PC-9 (cell line): Measurements from ENCODE around the gene ITFG1. TPM values are rescaled to one million over a fixed set of nuclear protein-coding genes. Genes with fewer than 3 reads are reported as not detected.

ENCODE experiments used
- BruUV-seq: library from RNA; stranded (reverse); fragments of 400-500 nt; replicated peaks from 2 replicates; lab custom pipeline; 2021; lab: Mats Ljungman, UMichigan
- CTCF ChIA-PET: fragments of 300-600 bp; sonication (Branson Sonifier 250); formaldehyde crosslinking; loops from one replicate; lab custom pipeline; 2022; ENCODE audit warnings: antibody characterized with exemption; lab: Charles Lee
- POLR2A ChIA-PET: fragments of 300-600 bp; sonication (Branson Sonifier 250); formaldehyde crosslinking; loops from one replicate; lab custom pipeline; 2022; ENCODE audit warnings: antibody characterized with exemption; ENCODE audit not compliant: unreplicated experiment; lab: Charles Lee
- DNase-seq, 2 experiments: peaks; one replicate each; pipeline versions ENCODE4 v3.0.0 to v3.0.0-alpha.2; 2015 to 2022; ENCODE audit warnings: mixed read lengths in 1 of 2
- H2AFZ ChIP-seq: fragments of 200-600 bp; sonication (generic); 2 replicates; pipeline ENCODE4 v1.8.1; 2017; ENCODE audit warnings: antibody characterized with exemption
- H3F3A ChIP-seq: fragments of 200-600 bp; sonication (generic); 2 replicates; pipeline ENCODE4 v1.8.1; 2017; ENCODE audit warnings: antibody characterized with exemption, mild to moderate bottlenecking, low read depth; ENCODE audit not compliant: insufficient read depth
- H3K27ac ChIP-seq: fragments of 200-600 bp; sonication (generic); 2 replicates; pipeline ENCODE4 v1.6.1; 2016; ENCODE audit warnings: mixed run types
- H3K27me3 ChIP-seq: fragments of 200-600 bp; sonication (generic); 2 replicates; pipeline ENCODE4 v1.6.1; 2016; ENCODE audit warnings: low read depth, mixed run types; ENCODE audit not compliant: insufficient read depth
- H3K36me3 ChIP-seq: fragments of 200-600 bp; sonication (generic); 2 replicates; pipeline ENCODE4 v1.6.1; 2016; ENCODE audit warnings: low read depth, mixed run types
- H3K4me1 ChIP-seq: fragments of 200-600 bp; sonication (generic); replicated peaks from 2 replicates; pipeline ENCODE4 v1.6.1; 2016; ENCODE audit warnings: mixed run types; ENCODE audit not compliant: insufficient read depth
- H3K4me2 ChIP-seq: fragments of 200-600 bp; sonication (generic); 2 replicates; pipeline ENCODE4 v1.6.1; 2017; ENCODE audit warnings: mixed run types
- H3K4me3 ChIP-seq: fragments of 200-600 bp; sonication (generic); 2 replicates; pipeline ENCODE4 v1.6.1; 2016; ENCODE audit warnings: mixed run types
- H3K79me2 ChIP-seq: fragments of 200-600 bp; sonication (generic); 2 replicates; pipeline ENCODE4 v1.6.1; 2017; ENCODE audit warnings: low read depth, mixed run types
- H3K9me2 ChIP-seq: fragments of 200-600 bp; sonication (generic); 2 replicates; pipeline ENCODE4 v1.8.1; 2017; ENCODE audit warnings: mild to moderate bottlenecking; ENCODE audit not compliant: insufficient read depth
- H3K9me3 ChIP-seq: fragments of 200-600 bp; sonication (generic); 2 replicates; pipeline ENCODE4 v1.8.1; 2016; ENCODE audit warnings: low read depth; ENCODE audit not compliant: insufficient read depth
- H4K20me1 ChIP-seq: fragments of 200-600 bp; sonication (generic); 2 replicates; pipeline ENCODE4 v1.8.1; 2017; ENCODE audit not compliant: insufficient read depth
- CTCF ChIP-seq: fragments of 200-600 bp; sonication (generic); conservative IDR thresholded peaks from 2 replicates; pipeline ENCODE4 v1.6.1; 2017; ENCODE audit warnings: mixed run types, antibody characterized with exemption, mild to moderate bottlenecking, moderate library complexity
- EZH2 ChIP-seq: fragments of 200-600 bp; sonication (generic); IDR thresholded peaks from 2 replicates; pipeline ENCODE4 v1.8.0; 2017; ENCODE audit warnings: antibody characterized with exemption, low read depth
- intact Hi-C: fragments of 100-400 bp; cut with micrococcal nuclease; formaldehyde crosslinking; loops from one replicate; pipeline ENCODE4 v1.10.0; 2022; ENCODE audit not compliant: unreplicated experiment
- total RNA-seq: library from RNA; stranded (reverse); gene quantifications from 2 replicates; pipeline ENCODE4 v1.2.3, GENCODE V29; 2021

ITFG1 gene
- total RNA-seq, 1 experiment from 2014 or later = 33.0 TPM

GRCh38 chr16:47431960-47432359 is 28.9 kb downstream of the ITFG1 start:
- Histone ChIP-seq H4K20me1 (no peaks in the 10 kb centered on the region; the same call in 1 of the 2 replicates), H3K4me2 (no peak overlapping the region), H3K4me3 (no peak overlapping the region), H3K9me2 (no peaks in the 10 kb centered on the region), H3F3A (no peaks in the 10 kb centered on the region), H2AFZ (no peak overlapping the region), H3K36me3 (no peaks in the 10 kb centered on the region; the same call in 1 of the 2 replicates), H3K4me1 (no peaks in the 10 kb centered on the region), H3K79me2 (no peaks in the 10 kb centered on the region), H3K27me3 (no peaks in the 10 kb centered on the region), H3K27ac (no peak overlapping the region), H3K9me3 (no peaks in the 10 kb centered on the region)
- no TSS peak for BruUV-seq
- ChIA-PET POLR2A (no interaction called here), CTCF (no interaction called here)
- TF ChIP-seq EZH2 (no peak), CTCF (no peak)
- intact Hi-C loops = no loop called here
- no peak for DNase-seq

DNA sequence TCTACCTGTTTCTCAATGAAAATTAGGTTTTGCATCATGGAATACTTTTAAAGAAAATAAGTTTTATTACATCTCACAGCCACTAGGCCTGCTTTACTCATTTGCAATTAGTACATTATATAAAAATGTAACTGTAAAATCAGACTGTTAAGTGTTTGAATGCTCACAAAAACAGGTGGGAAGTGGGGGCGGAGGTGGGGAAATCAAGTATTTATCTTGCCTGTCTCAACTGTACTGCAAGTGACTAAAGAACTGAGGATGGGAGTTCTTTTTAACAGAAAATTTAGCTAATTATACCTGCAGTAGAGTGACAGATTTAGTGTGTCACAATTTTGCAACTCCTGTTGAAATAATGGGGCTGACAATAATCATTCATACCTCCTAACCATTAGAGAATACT is 34.1 kb downstream of the ITFG1 start:
- no peaks in the 10 kb centered on the region for H3K79me2 ChIP-seq
- intact Hi-C loops = no loop called here
- no peak overlapping the region for H3K4me2 ChIP-seq
- H3K4me1 ChIP-seq = no peaks in the 10 kb centered on the region
- H3K36me3 ChIP-seq = no peaks in the 10 kb centered on the region; the same call in 1 of the 2 replicates
- no TSS peak for BruUV-seq
- ChIA-PET POLR2A (no interaction called here), CTCF (no interaction called here)
- no peaks in the 10 kb centered on the region for H3F3A ChIP-seq
- H3K4me3 ChIP-seq = no peak overlapping the region
- H3K27me3 ChIP-seq = no peaks in the 10 kb centered on the region
- no peaks in the 10 kb centered on the region for H3K9me3 ChIP-seq
- H2AFZ ChIP-seq = no peak overlapping the region
- no peak for TF ChIP-seq CTCF
- TF ChIP-seq EZH2 = no peak
- no peaks in the 10 kb centered on the region for H4K20me1 ChIP-seq
- no peak overlapping the region for H3K27ac ChIP-seq
- no peak for DNase-seq
- H3K9me2 ChIP-seq = no peaks in the 10 kb centered on the region

- no peaks in the 10 kb centered on the region; the same call in 1 of the 2 replicates for H3K36me3 ChIP-seq
- TF ChIP-seq CTCF (no peak), EZH2 (no peak)
- no peaks in the 10 kb centered on the region for H3K9me3 ChIP-seq
- H3K4me1 ChIP-seq = no peaks in the 10 kb centered on the region
- H3F3A ChIP-seq = no peaks in the 10 kb centered on the region
- no peaks in the 10 kb centered on the region for H3K79me2 ChIP-seq
- ChIA-PET CTCF (no interaction called here), POLR2A (no interaction called here)
- H4K20me1 ChIP-seq = no peaks in the 10 kb centered on the region
- H3K27ac ChIP-seq = no peak overlapping the region
- intact Hi-C loops = no loop called here
- BruUV-seq = no TSS peak
- H3K9me2 ChIP-seq = no peaks in the 10 kb centered on the region
- no peak for DNase-seq
- H3K4me3 ChIP-seq = no peak overlapping the region
- no peak overlapping the region for H2AFZ ChIP-seq
- no peaks in the 10 kb centered on the region for H3K27me3 ChIP-seq
- no peak overlapping the region for H3K4me2 ChIP-seq
Measured at GRCh38 chr16:47424846-47425245, 36.0 kb downstream of the ITFG1 start.
